HG03159 (cell line): ENCODE measurements around the gene CDH13.

Experiments used
- ATAC-seq: cut with Tn5 transposase; IDR thresholded peaks from one replicate; pipeline ENCODE4 v1.9.1; 2021; ENCODE audit warnings: mild to moderate bottlenecking, moderate library complexity; ENCODE audit not compliant: unreplicated experiment

The CDH13 gene

GRCh38 chr16:83577078-83577745 is 950.4 kb downstream of the CDH13 start:
- no peak for ATAC-seq

GRCh38 chr16:83578171-83578570 is 951.4 kb downstream of the CDH13 start:
- no peak for ATAC-seq

DNA sequence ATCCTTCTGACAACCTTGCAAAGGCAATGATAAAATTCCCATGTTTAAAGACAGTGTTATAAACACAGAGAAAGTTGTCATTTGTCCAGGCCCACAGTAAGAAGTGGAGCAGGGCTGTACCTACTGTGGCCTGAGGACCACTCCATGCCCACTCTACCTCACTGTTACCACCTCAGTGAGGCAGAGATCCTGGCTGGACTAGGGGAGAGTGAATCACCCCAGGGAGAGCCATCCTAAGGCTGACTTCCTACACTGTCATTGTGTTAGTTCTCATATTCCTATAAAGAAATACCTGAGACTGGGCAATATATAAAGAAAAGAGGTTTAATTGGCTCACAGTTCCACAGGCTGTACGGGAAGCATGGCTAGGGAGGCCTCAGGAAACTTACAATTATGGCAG is 952.3 kb downstream of the CDH13 start:
- no peak for ATAC-seq

DNA sequence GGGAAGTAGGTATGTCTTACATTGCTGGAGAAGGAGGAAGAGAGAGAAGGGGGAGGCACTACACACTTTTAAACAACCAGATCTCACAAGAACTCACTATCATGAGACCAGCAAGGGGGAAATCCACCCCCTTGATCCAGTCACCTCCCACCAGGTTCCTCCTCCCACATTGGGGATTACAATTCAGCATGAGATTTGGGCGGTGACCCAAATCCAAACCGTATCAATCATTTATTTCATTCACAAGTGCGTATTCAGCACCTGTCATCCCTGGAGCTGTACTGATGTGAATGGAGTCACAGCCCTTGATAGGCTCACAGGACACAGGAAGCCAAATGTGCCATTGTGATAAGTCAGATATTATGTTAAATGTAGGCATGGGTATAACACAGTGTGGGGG is 952.7 kb downstream of the CDH13 start:
- ATAC-seq, result no peak

DNA sequence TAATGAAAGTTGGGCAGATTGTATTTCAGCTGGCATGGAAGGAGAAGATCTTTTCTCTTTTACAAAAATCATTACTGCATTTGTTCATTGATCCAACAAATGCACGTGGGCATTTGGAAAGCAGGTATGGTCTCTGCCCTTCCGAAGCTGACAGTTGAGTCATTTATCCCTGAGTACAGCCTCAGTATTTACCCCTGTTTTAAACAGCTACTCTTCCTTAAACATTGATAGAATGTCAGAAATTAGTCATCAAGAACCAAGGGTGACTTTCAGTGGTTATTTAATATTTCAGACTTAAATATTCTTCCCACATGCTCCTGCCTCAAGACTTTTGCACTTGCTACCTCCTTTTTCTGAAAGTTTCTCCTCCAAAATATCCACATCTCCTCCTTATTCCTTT is 954.3 kb downstream of the CDH13 start:
- ATAC-seq, result peak; percentile 84

GRCh38 chr16:83581994-83582747 is 955.4 kb downstream of the CDH13 start:
- ATAC-seq, result no peak

DNA sequence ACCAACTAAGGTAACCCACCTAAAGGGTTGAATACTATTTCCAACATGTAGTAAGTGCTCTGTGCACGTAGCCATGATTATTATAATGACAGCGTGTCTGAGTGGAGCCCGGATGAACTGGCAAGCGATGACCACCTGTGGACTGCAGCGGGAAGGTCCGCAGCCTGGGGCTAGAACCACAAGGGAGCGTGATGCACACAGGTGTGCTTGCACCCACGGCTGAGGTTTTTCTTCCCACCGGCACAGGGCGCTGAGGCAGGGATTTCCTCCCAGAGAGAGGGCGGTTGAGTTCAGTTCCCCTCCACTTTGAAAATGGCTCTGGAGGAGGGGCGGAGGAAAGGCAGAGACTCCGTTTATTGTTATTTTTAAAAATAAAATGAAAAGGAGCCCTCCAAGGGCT is 959.3 kb downstream of the CDH13 start:
- no peak for ATAC-seq

- ATAC-seq, result no peak
Measured at GRCh38 chr16:83586461-83587200, 959.9 kb downstream of the CDH13 start.

DNA sequence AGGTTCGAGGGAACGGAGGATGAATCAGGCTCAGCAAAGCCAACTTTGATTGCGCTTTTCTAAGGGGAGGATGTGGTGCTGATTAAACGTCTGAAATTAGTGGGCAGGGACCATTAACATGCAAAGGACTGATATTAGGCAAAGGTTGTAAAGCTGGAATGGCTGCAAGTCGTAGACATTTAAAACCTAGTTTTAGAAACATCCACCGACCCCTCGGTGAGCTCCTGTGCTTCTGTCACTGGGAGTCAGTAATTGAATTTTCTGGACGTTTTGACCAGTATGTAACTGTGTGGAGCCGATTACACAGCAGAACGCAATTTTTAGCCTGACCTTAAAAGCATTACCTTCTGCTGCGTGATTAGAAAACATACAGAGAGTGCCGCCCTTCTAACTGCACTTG is 960.4 kb downstream of the CDH13 start:
- no peak for ATAC-seq

DNA sequence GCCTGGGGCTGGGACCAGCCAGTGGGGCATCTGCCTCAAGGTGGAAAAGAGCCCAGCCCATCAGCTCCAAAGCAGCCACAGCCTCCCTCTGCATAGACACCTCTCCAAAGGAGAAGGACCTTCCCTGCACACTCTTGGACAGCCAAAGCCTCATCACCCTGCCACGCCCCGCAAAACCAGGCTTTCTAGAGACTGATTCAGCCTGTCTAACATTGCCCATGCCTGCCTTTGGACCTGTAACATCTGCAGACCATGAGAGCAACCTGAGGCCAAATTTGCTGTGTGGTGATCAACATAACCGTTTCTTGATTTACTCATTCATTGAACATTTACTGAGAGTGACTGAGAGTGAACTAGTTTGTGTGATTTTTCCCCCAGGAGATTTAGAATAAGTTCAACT is 961.3 kb downstream of the CDH13 start:
- ATAC-seq, result no peak

GRCh38 chr16:83589576-83589975 is 962.8 kb downstream of the CDH13 start:
- ATAC-seq, result no peak

- ATAC-seq, result no peak
Measured at GRCh38 chr16:83592778-83593177, 966.0 kb downstream of the CDH13 start.

DNA sequence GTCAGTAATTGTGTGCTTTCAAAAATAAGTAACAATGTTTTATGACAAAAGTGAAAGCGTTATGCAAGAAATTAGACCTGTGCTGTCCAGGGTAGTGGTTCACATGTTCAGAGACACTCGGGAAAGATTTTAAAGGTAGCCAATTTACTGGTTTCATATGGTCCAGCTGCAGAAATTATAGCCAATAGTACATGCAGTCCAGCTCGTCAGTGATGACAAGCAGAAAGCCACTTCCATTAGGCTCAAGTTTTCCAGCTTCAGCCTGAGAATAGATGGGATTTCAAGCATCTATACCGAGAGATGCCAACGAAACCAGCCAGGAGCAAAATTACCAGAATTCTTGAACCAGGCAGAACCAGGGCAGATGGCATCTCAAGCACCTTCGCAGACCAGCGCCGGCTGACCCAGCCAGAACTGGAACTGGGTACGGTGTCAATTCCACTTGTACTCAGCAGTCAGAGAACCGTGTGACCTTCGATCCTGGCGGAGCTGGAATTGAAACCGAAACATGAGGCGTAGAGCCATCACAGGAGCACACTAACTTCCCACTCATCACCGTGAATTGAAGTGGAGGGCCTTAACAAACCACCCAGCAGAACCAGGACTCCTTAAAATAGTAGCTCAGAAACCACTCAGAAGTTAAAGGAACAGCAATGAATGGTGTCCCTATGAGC is 973.2 kb downstream of the CDH13 start:
- no peak for ATAC-seq

DNA sequence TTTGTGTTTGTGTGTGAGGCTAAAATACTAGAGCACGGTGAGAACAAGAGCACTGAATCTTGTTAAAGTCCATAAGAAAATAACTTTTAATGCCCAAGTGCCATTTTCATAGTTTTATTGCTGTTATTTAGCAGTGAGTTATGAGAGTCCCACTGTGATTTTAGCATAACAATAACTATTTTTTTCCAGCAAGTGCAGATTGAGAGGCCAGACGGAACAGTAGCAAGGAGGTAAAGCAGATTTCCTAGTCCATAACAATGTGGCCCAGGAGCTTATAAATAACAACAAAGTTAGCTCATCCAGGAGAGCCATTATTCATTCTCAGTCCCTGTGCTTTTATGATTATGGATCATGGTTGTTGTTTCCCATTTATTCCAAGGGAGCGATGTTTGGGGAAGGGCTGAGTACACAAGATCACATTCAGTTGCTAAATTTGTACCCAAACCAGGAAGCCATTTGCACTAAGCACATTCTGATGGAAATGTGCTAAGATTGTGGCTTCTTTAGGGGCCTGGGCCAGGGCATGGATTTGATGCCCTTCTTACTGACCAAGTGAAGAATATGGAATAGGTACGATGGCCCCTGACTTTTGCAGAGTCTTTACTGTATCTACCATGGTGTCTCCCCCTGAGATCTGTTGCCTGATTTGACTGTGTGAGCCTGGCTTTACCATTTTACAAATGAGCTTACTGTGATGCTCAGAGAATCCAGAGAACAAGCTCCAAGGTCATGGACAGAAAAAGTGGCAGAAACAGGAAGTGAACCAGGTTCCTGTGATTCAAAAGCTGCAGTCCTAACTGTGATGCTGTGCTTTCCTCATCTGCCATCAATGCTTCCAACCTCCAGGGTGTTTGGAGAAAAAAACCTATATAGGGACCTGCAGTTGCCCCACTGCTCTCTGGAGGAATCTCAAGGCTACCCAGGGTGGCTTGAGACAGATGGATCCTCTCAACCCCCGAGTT is 976.3 kb downstream of the CDH13 start:
- no peak for ATAC-seq

GRCh38 chr16:83603723-83604570 is 977.2 kb downstream of the CDH13 start:
- no peak for ATAC-seq

DNA sequence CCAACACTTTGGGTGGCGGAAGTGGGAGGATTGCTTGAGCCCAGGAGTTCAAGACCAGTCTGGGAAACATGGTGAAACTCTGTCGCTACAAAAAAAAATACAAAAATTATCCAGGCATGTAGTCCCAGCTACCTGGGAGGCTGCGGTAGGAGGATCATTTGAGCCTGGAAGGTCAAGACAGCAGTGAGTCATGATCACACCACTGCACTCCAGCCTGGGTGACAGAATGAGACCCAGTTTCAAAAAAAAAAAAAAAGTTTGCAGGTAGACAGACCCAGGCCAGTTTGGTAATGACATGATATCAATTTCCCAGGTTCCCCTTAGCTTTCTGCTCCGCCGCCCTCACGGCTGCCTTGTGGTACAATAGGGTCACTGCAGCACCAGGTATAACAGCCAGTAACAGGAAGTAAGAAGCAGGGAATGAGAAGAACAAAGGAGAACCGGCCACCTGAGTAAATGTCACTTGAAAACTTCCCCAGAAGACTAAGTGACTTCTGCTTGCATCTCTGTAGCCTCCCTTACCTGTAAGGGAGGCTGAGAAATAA is 979.8 kb downstream of the CDH13 start:
- ATAC-seq, result no peak

DNA sequence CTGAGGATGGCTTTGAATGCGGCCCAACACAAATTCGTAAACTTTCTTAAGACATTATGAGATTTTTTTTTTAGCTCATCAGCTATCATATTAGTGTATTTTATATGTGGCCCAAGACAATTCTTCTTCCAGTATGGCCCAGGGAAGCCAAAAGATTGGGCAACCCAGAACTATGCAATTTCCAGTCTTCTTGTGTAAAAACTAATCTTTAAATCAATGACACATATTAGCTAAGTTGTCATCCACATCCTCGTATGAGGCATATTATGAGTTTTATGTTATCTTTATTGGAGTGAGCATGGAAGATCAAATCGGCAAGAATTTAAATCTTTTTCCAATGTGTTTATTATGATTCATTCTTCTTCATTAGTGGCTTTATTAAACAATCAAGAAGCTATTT is 982.4 kb downstream of the CDH13 start:
- ATAC-seq, result no peak

GRCh38 chr16:83615141-83615952 is 988.6 kb downstream of the CDH13 start:
- ATAC-seq, result no peak
